Frontal cortex (tissue), 4 donors: ENCODE data around the gene RFX1. TPM values are rescaled to one million over a fixed set of nuclear protein-coding genes. Genes with fewer than 3 reads are reported as not detected.
"Not testable (repeated sequence)": the region's sequence is repeated elsewhere in the genome, so short reads cannot be mapped to it uniquely, and the experiment has no call there.

Experiments
- DNase-seq, 2 donors: peaks; one replicate each; pipeline ENCODE4 v3.0.0; 2012; ENCODE audit warnings: low spot score in 2 of 2
- FAIRE-seq: peaks from 2 replicates; lab custom pipeline; 2012; peaks lifted over from hg19 to GRCh38; lab: Jason Lieb, UNC
- total RNA-seq: library from RNA; depleted of rRNA; stranded (reverse); fragments of >200 nt; gene quantifications from one replicate; pipeline ENCODE4 v1.2.3, GENCODE V29; 2014
- donor health status: control.
- donor health status: control.
- donor health status: control.

The RFX1 gene
- 1.2 TPM for total RNA-seq

- FAIRE-seq (peak; percentile 89), DNase-seq (peak; percentile 86 to 95)
Measured at GRCh38 chr19:14006085-14006765, at the start of gene RFX1. TSS of gene RFX1 (minus strand) at chr19:14006320. CDS start at chr19:13993843, 12,477 bp downstream.

- no peak for DNase-seq
- no peak for FAIRE-seq
Measured at GRCh38 chr19:14055396-14055795, 49.3 kb upstream of the RFX1 start.

- no peak for FAIRE-seq
- DNase-seq, result no peak
Measured at GRCh38 chr19:14054721-14055120, 48.6 kb upstream of the RFX1 start.

- DNase-seq (no peak), FAIRE-seq (no peak)
Measured at GRCh38 chr19:14054099-14054498, 48.0 kb upstream of the RFX1 start.

- DNase-seq (no peak), FAIRE-seq (no peak)
Measured at GRCh38 chr19:14053500-14053899, 47.4 kb upstream of the RFX1 start.

- no peak for DNase-seq
- FAIRE-seq, result no peak
Measured at GRCh38 chr19:14053032-14053431, 46.9 kb upstream of the RFX1 start.

GRCh38 chr19:14052470-14052869 lies 46.4 kb upstream of the RFX1 start:
- FAIRE-seq, result no peak

GRCh38 chr19:14051980-14052379 lies 45.9 kb upstream of the RFX1 start:
- FAIRE-seq (no peak), DNase-seq (no peak)

More at GRCh38 chr19:14052470-14052869, 46.4 kb upstream of the RFX1 start:
- DNase-seq, result no peak

GRCh38 chr19:14050961-14051360 lies 44.8 kb upstream of the RFX1 start:
- not testable (repeated sequence) for DNase-seq, FAIRE-seq

GRCh38 chr19:14050512-14050911 lies 44.4 kb upstream of the RFX1 start:
- FAIRE-seq (no peak), DNase-seq (no peak)

GRCh38 chr19:14048443-14049153 lies 42.5 kb upstream of the RFX1 start:
- FAIRE-seq, result no peak
- peak in 1 of 2 donors; percentile 68 for DNase-seq

- FAIRE-seq, DNase-seq: not testable (repeated sequence)
Measured at GRCh38 chr19:14047866-14048265, 41.7 kb upstream of the RFX1 start.

- FAIRE-seq, result not testable (repeated sequence)
- DNase-seq, result peak in 1 of 2 donors; percentile 65
Measured at GRCh38 chr19:14042659-14043608, 36.8 kb upstream of the RFX1 start.

GRCh38 chr19:14039181-14039580 lies 33.1 kb upstream of the RFX1 start:
- DNase-seq (no peak), FAIRE-seq (no peak)

- DNase-seq (no peak), FAIRE-seq (no peak)
Measured at GRCh38 chr19:14035706-14036105, 29.6 kb upstream of the RFX1 start.

GRCh38 chr19:14035159-14035558 lies 29.0 kb upstream of the RFX1 start:
- FAIRE-seq, DNase-seq: not testable (repeated sequence)

- FAIRE-seq, result no peak
Measured at GRCh38 chr19:14033946-14034345, 27.8 kb upstream of the RFX1 start.

GRCh38 chr19:14031719-14032480 lies 25.8 kb upstream of the RFX1 start, which contains the start of gene IL27RA:
TSS of gene IL27RA (plus strand) at chr19:14031762. CDS start at chr19:14031873, 111 bp downstream.
- DNase-seq (peak in 1 of 2 donors; percentile 66), FAIRE-seq (no peak)

More at GRCh38 chr19:14033946-14034345, 27.8 kb upstream of the RFX1 start:
- DNase-seq, result no peak

GRCh38 chr19:14030997-14031718 lies 25.0 kb upstream of the RFX1 start:
- DNase-seq (no peak), FAIRE-seq (no peak)
